Purkinje cell (primary cell): Measurements from ENCODE around the gene GPATCH3. TPM values are rescaled to one million over a fixed set of nuclear protein-coding genes. Genes with fewer than 3 reads are reported as not detected.

Experiments used
- polyA plus RNA-seq: library from polyadenylated mRNA; unstranded; fragments of >200 nt; fragmentation: Nextera tagmentation; gene quantifications from 2 replicates; pipeline ENCODE4 v1.2.1, GENCODE V29; 2014

GPATCH3 gene
- polyA plus RNA-seq: 0.83 and 1.6 TPM in 2 replicates

GRCh38 chr1:26900001-26900814, at the start of gene GPATCH3:
Gene GPATCH3, minus strand, starts transcription at chr1:26900467. Its CDS starts 25 bp downstream, at chr1:26900442.

GRCh38 chr1:26921540-26922430, 21.5 kb upstream of the GPATCH3 start, which contains the start of gene NUDC:
Gene NUDC, plus strand, starts transcription at chr1:26921743. Its CDS starts 106 bp downstream, at chr1:26921849.

GRCh38 chr1:26913754-26914619, 13.7 kb upstream of the GPATCH3 start, which contains the start of gene NR0B2:
Gene NR0B2, minus strand, starts transcription at chr1:26913975. Its CDS starts 35 bp downstream, at chr1:26913940.

GRCh38 chr1:26889551-26890466, 10.5 kb downstream of the GPATCH3 start, which contains the start of gene GPN2:
Gene GPN2, minus strand, starts transcription at chr1:26890283. Its CDS starts 187 bp downstream, at chr1:26890096.

GRCh38 chr1:26862781-26863684, 37.2 kb downstream of the GPATCH3 start, which contains the start of gene SFN:
Gene SFN, plus strand, starts transcription at chr1:26863149. Its CDS starts 64 bp downstream, at chr1:26863213.

Other genes starting within 250 kb of the GPATCH3 start
- gene ARID1A, start 204.5 kb downstream of the GPATCH3 start, polyA plus RNA-seq: 11.6 and 16.0 TPM in 2 replicates
- gene PIGV, start 112.5 kb downstream of the GPATCH3 start, polyA plus RNA-seq: 9.5 and 11.1 TPM in 2 replicates
- 6.6 and 9.3 TPM in 2 replicates for gene ZDHHC18, start 73.8 kb downstream of the GPATCH3 start, polyA plus RNA-seq
- not detected in 2 replicates for gene SFN, start 37.3 kb downstream of the GPATCH3 start, polyA plus RNA-seq
- gene GPN2, start 10.2 kb downstream of the GPATCH3 start, polyA plus RNA-seq: 8.5 and 26.6 TPM in 2 replicates
- gene NR0B2, start 13.5 kb upstream of the GPATCH3 start, polyA plus RNA-seq: not detected in 2 replicates
- gene NUDC, start 21.3 kb upstream of the GPATCH3 start, polyA plus RNA-seq: 23.6 and 26.5 TPM in 2 replicates
- not detected in 2 replicates for gene KDF1, start 60.0 kb upstream of the GPATCH3 start, polyA plus RNA-seq
- gene TRNP1, start 93.2 kb upstream of the GPATCH3 start, polyA plus RNA-seq: 9.7 and 14.0 TPM in 2 replicates
- 0.20 TPM in 1 of 2 replicates, not detected in the other for gene TENT5B, start 112.4 kb upstream of the GPATCH3 start, polyA plus RNA-seq